H1 (cell line): Measurements from ENCODE around the gene GGT5. TPM values are rescaled to one million over a fixed set of nuclear protein-coding genes. Genes with fewer than 3 reads are reported as not detected.

Source experiments
- ATF2 ChIP-seq: IDR thresholded peaks from 2 replicates; pipeline ENCODE4 v1.6.1; 2012; ENCODE audit warnings: low read length, inconsistent platforms
- CTBP2 ChIP-seq: IDR thresholded peaks from 2 replicates; pipeline ENCODE4 v1.7.0; 2011; ENCODE audit warnings: borderline replicate concordance, mild to moderate bottlenecking, moderate library complexity, mixed read lengths, low read length; ENCODE audit not compliant: insufficient read depth, insufficient read length
- KDM1A ChIP-seq: fragments of 200-600, 300-600 bp; sonication (generic); IDR thresholded peaks from 2 replicates; pipeline ENCODE4 v1.7.1; 2016; ENCODE audit warnings: mild to moderate bottlenecking, low read length, borderline replicate concordance
- NRF1 ChIP-seq: IDR thresholded peaks from 2 replicates; pipeline ENCODE4 v1.6.1; 2011; ENCODE audit warnings: mild to moderate bottlenecking, low read depth, low read length, improper control_type of control experiment
- RBBP5 ChIP-seq: IDR thresholded peaks from 2 replicates; pipeline ENCODE4 v1.7.1; 2012; ENCODE audit warnings: low read depth, mild to moderate bottlenecking, inconsistent platforms, low read length, moderate library complexity, borderline replicate concordance
- SIX5 ChIP-seq: IDR thresholded peaks from 2 replicates; pipeline ENCODE4 v1.6.1; 2011; ENCODE audit warnings: mild to moderate bottlenecking, low read depth, low read length
- TCF12 ChIP-seq: IDR thresholded peaks from 2 replicates; pipeline ENCODE4 v1.6.1; 2011; ENCODE audit warnings: low read depth, mild to moderate bottlenecking, low read length
- polyA plus RNA-seq, 7 experiments: library from polyadenylated mRNA; depleted of rRNA in 3 of 7; stranded (reverse) in 5 of 7; unstranded in 2 of 7; fragments of >200 nt in 5 of 7; fragments of 200-250 nt in 2 of 7; gene quantifications; 1 replicate in 5 of 7; 2 replicates in 1 of 7; 4 replicates in 1 of 7; pipeline versions ENCODE4 v1.2.1 to v1.2.3, GENCODE V29; 2011 to 2013; ENCODE audit warnings: missing spikeins in 2 of 7, mixed read lengths in 2 of 7
- total RNA-seq: library from RNA; stranded (reverse); fragmentation: NEBNext Ultra II Directional; extraction: Animal tissue kit (Norgen Biotek cat#: 25700); gene quantifications from 2 replicates; pipeline ENCODE4 v1.2.1, GENCODE V29; 2021

GGT5 gene
- total and polyA plus RNA-seq, 2 of the 8 experiments (the other 6 are each of a cell fraction or from before 2014, with no cell fraction given): 0.05 TPM; not detected in 1

GRCh38 chr22:24170632-24171031 is 74.2 kb downstream of the GGT5 start (continued):
- TF ChIP-seq NRF1: no peak
- no peak for TF ChIP-seq CTBP2
- no peak for TF ChIP-seq RBBP5
- TF ChIP-seq ATF2: no peak
- TF ChIP-seq SIX5: no peak
- no peak for TF ChIP-seq KDM1A
- no peak for TF ChIP-seq TCF12
- TF ChIP-seq, all 59 proteins: peak for 0
